HG03575 (cell line): ENCODE results near the gene RAI14.

Source experiments
- ATAC-seq: cut with Tn5 transposase; IDR thresholded peaks from one replicate; pipeline ENCODE4 v1.9.1; 2021; ENCODE audit not compliant: unreplicated experiment, insufficient number of reproducible peaks, low FRiP score; ENCODE audit errors: extremely low read depth

RAI14 gene

GRCh38 chr5:34632807-34633422 lies 23.2 kb upstream of the RAI14 start:
- no peak for ATAC-seq

GRCh38 chr5:34639852-34640626 lies 16.1 kb upstream of the RAI14 start:
- no peak for ATAC-seq

GRCh38 chr5:34648039-34648839 lies 7.9 kb upstream of the RAI14 start:
- ATAC-seq = no peak

- no peak for ATAC-seq
Measured at GRCh38 chr5:34648840-34649158, 7.3 kb upstream of the RAI14 start.

- no peak for ATAC-seq
Measured at GRCh38 chr5:34651791-34652190, 4.3 kb upstream of the RAI14 start.

- ATAC-seq = no peak
Measured at GRCh38 chr5:34652466-34652865, 3.7 kb upstream of the RAI14 start.

- no peak for ATAC-seq
Measured at GRCh38 chr5:34652914-34653313, 3.2 kb upstream of the RAI14 start.

GRCh38 chr5:34653708-34654107 lies 2.4 kb upstream of the RAI14 start:
- ATAC-seq = no peak

GRCh38 chr5:34655354-34655991 lies 655 bp upstream of the RAI14 start:
- no peak for ATAC-seq

GRCh38 chr5:34656700-34657273 lies 659 bp downstream of the RAI14 start:
- no peak for ATAC-seq

- ATAC-seq = no peak
Measured at GRCh38 chr5:34657274-34657921, 1.3 kb downstream of the RAI14 start.

GRCh38 chr5:34657988-34658387 lies 1.9 kb downstream of the RAI14 start:
- no peak for ATAC-seq

GRCh38 chr5:34659168-34659567 lies 3.0 kb downstream of the RAI14 start:
- no peak for ATAC-seq

GRCh38 chr5:34660444-34660843 lies 4.3 kb downstream of the RAI14 start:
- no peak for ATAC-seq

- ATAC-seq = no peak
Measured at GRCh38 chr5:34663771-34664496, 7.8 kb downstream of the RAI14 start.

- ATAC-seq = no peak
Measured at GRCh38 chr5:34666392-34667080, 10.4 kb downstream of the RAI14 start.

- ATAC-seq = no peak
Measured at GRCh38 chr5:34667705-34668104, 11.6 kb downstream of the RAI14 start.
